Upper lobe of right lung (tissue), 1 donor: Measurements from ENCODE around the gene ARHGAP19. TPM values are rescaled to one million over a fixed set of nuclear protein-coding genes. Genes with fewer than 3 reads are reported as not detected.

Experiments used
- ATAC-seq: fragments of 200-7000 bp; cut with Tn5 transposase; one replicate; pipeline ENCODE4 v1.9.1; 2020; ENCODE audit warnings: mild to moderate bottlenecking, moderate library complexity
- DNase-seq: peaks from one replicate; pipeline ENCODE4 v3.0.0-alpha.2; 2020
- H3K27ac ChIP-seq: fragments of 200-600 bp; one replicate; pipeline ENCODE4 v1.8.0; 2022
- H3K27me3 ChIP-seq: fragments of 200-600 bp; one replicate; pipeline ENCODE4 v1.8.0; 2022; ENCODE audit warnings: mild to moderate bottlenecking
- H3K36me3 ChIP-seq: fragments of 200-600 bp; one replicate; pipeline ENCODE4 v1.8.0; 2022
- H3K4me1 ChIP-seq: fragments of 200-600 bp; one replicate; pipeline ENCODE4 v1.8.0; 2022
- H3K4me3 ChIP-seq: fragments of 200-600 bp; one replicate; pipeline ENCODE4 v1.8.0; 2022; ENCODE audit warnings: mild to moderate bottlenecking
- H3K9me3 ChIP-seq: fragments of 200-600 bp; one replicate; pipeline ENCODE4 v1.8.0; 2022
- CTCF ChIP-seq: fragments of 200-600 bp; IDR thresholded peaks from one replicate; pipeline ENCODE4 v1.8.0; 2022; ENCODE audit warnings: antibody characterized with exemption
- intact Hi-C: fragments of 100-400 bp; cut with DNase I; formaldehyde crosslinking; loops from one replicate; pipeline ENCODE4 v1.11.0; 2022
- long read RNA-seq: library from polyadenylated mRNA; unstranded; transcript quantifications from one replicate; pipeline ENCODE4 v2.0.0, GENCODE V29; 2021
- total RNA-seq: library from RNA; stranded (reverse); fragmentation: NEBNext Ultra II Directional; extraction: Animal tissue kit (Norgen Biotek cat#: 25700); gene quantifications from one replicate; pipeline ENCODE4 v1.2.1, GENCODE V29; 2021
- donor health status: DM: no; HTN: yes; CAD: no; lungs with severe emphysema.

Gene ARHGAP19
- total RNA-seq: 14.0 TPM
- long read RNA-seq, full-length matches to known transcripts: 13 of 26 reads
- long read RNA-seq, partial matches to known transcripts: 1 of 26 reads
- long read RNA-seq, other reads (novel, unspliced or antisense): 12 of 26 reads

- Histone ChIP-seq H3K4me3 (peak within 1 kb of the TSS; percentile 89), H3K27ac (peak within 1 kb of the TSS; percentile 98), H3K9me3 (no peaks in the 10 kb centered on the region), H3K27me3 (no peaks in the 10 kb centered on the region), H3K4me1 (peaks cover 6% of the 10 kb centered on the region), H3K36me3 (peaks cover 3% of the 10 kb centered on the region)
- TF ChIP-seq CTCF: peak; percentile 18
- ATAC-seq: peak; percentile 99
- intact Hi-C loops: no loop called here
- DNase-seq: peak; percentile 93
Observed at GRCh38 chr10:97292097-97292861, at the start of gene ARHGAP19. ARHGAP19 (minus strand) TSS chr10:97292637; CDS start chr10:97292627, 10 bp downstream.

GRCh38 chr10:97341416-97341815 is 49.0 kb upstream of the ARHGAP19 start:
- H3K4me1 ChIP-seq: peaks cover 8% of the 10 kb centered on the region
- no peaks in the 10 kb centered on the region for H3K27me3 ChIP-seq
- no peak overlapping the region for H3K4me3 ChIP-seq
- intact Hi-C loops: no loop called here
- no peak for TF ChIP-seq CTCF
- DNase-seq: no peak
- no peaks in the 10 kb centered on the region for H3K9me3 ChIP-seq
- no peak overlapping the region for H3K27ac ChIP-seq
- ATAC-seq: no peak
- H3K36me3 ChIP-seq: no peaks in the 10 kb centered on the region

DNA sequence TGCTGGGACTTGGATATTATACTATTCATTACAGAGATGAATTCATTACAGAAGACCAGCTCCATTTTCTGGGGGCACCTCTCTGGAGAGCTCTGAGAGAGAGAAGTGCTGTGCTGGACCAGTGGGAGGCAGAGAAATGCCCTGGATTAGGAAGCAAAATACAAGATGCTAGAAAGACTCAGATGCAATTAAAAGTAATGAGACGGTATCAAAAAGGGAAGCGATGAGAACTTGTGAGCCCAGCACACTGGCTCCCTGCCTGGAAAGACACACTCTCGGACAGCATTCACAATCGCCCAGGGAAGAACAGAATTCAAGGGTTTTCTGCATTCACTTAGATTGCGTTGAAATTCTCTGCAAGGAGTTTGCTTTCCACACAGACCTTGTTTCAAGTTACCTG is 45.6 kb upstream of the ARHGAP19 start:
- Histone ChIP-seq H3K4me3 (no peak overlapping the region), H3K9me3 (no peaks in the 10 kb centered on the region), H3K4me1 (peaks cover 20% of the 10 kb centered on the region), H3K36me3 (no peaks in the 10 kb centered on the region), H3K27ac (no peak overlapping the region), H3K27me3 (no peaks in the 10 kb centered on the region)
- intact Hi-C loops: no loop called here
- DNase-seq (no peak), ATAC-seq (no peak)
- TF ChIP-seq CTCF: no peak

- Histone ChIP-seq H3K27ac (peak overlapping the region; percentile 36), H3K9me3 (no peaks in the 10 kb centered on the region), H3K4me1 (peaks cover 27% of the 10 kb centered on the region), H3K27me3 (no peaks in the 10 kb centered on the region), H3K36me3 (no peaks in the 10 kb centered on the region), H3K4me3 (no peak overlapping the region)
- intact Hi-C loops: no loop called here
- no peak for TF ChIP-seq CTCF
- no peak for ATAC-seq
- no peak for DNase-seq
Observed at GRCh38 chr10:97336942-97337831, 44.8 kb upstream of the ARHGAP19 start.

DNA sequence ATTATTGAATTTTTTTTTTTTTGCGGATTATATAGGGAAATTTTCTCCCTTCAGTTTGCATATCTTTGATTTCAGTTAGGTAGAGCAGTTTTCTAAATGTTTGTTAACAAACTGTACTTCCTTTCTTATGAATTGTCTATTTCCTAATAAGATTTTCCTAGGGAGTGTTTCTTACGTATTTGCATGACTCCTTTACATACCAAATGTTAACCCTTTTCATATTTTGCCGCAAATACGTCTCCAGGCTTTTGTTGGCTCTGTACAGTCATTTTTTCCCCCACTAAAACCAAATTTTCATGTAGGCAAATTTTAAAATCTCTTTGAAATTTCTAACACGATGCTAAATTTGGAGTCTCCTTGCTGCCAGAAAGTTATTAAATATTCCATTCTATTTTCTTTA is 44.0 kb upstream of the ARHGAP19 start:
- DNase-seq (no peak), ATAC-seq (no peak)
- Histone ChIP-seq H3K27me3 (no peaks in the 10 kb centered on the region), H3K4me3 (no peak overlapping the region), H3K36me3 (no peaks in the 10 kb centered on the region), H3K27ac (no peak overlapping the region), H3K4me1 (peaks cover 34% of the 10 kb centered on the region), H3K9me3 (no peaks in the 10 kb centered on the region)
- TF ChIP-seq CTCF: no peak
- intact Hi-C loops: no loop called here
